CD4-positive, alpha-beta T cell (primary cell): ENCODE measurements around the gene FGFRL1. TPM values are rescaled to one million over a fixed set of nuclear protein-coding genes. Genes with fewer than 3 reads are reported as not detected.
A peak's percentile ranks its signal among the peaks of the same experiment; 100 is the strongest.

Source experiments
- ATAC-seq: fragments of 200-7000 bp; cut with Tn5 transposase; one replicate; pipeline ENCODE4 v1.10.0; 2022; ENCODE audit warnings: mild to moderate bottlenecking; ENCODE audit not compliant: poor library complexity
- CTCF ChIA-PET: fragments of 350-600 bp; sonication (Branson Sonifier 250); formaldehyde crosslinking; loops from one replicate; lab custom pipeline; 2021; ENCODE audit warnings: antibody characterized with exemption, inconsistent platforms; lab: Charles Lee
- POLR2A ChIA-PET: fragments of 350-600 bp; sonication (Branson Sonifier 250); formaldehyde crosslinking; loops from one replicate; lab custom pipeline; 2021; ENCODE audit warnings: antibody characterized with exemption, inconsistent platforms; lab: Charles Lee
- DNase-seq, 14 experiments: peaks; one replicate each; pipeline ENCODE4 v3.0.0-alpha.2; 2013 to 2020; ENCODE audit warnings: mixed read lengths in 2 of 14
- H3K27ac ChIP-seq, 2 donors: one replicate each; pipeline versions ENCODE4 v1.5.1 to v1.7.0; 2013; ENCODE audit warnings: low read length in 2 of 2, low read depth in 1 of 2, mild to moderate bottlenecking in 1 of 2
- H3K27me3 ChIP-seq, 2 experiments: 1 replicate in 1 of 2; 2 replicates in 1 of 2; pipeline versions ENCODE4 v1.6.1 to v1.7.0; 2013; ENCODE audit warnings: low read length in 2 of 2, control low read depth in 1 of 2, mild to moderate bottlenecking in 1 of 2, moderate library complexity in 1 of 2; ENCODE audit not compliant: insufficient read depth in 2 of 2, control insufficient read depth in 1 of 2
- H3K36me3 ChIP-seq: one replicate; pipeline ENCODE4 v1.6.1; 2013; ENCODE audit warnings: low read length, control low read depth; ENCODE audit not compliant: insufficient read depth
- H3K4me1 ChIP-seq: one replicate; pipeline ENCODE4 v1.6.1; 2013; ENCODE audit warnings: low read length, control low read depth; ENCODE audit not compliant: insufficient read depth
- H3K4me3 ChIP-seq: one replicate; pipeline ENCODE4 v1.5.1; 2013; ENCODE audit warnings: mild to moderate bottlenecking, low read length, moderate library complexity
- H3K9me3 ChIP-seq, 2 experiments: 1 replicate in 1 of 2; 2 replicates in 1 of 2; pipeline versions ENCODE4 v1.6.1 to v1.7.0; 2013; ENCODE audit warnings: low read length in 2 of 2, mild to moderate bottlenecking in 2 of 2, control low read depth in 1 of 2, moderate library complexity in 1 of 2; ENCODE audit not compliant: control insufficient read depth in 1 of 2, insufficient read depth in 1 of 2
- H3K27ac Mint-ChIP-seq: one replicate; pipeline ENCODE4 v1.8.0; 2020; ENCODE audit warnings: mixed read lengths
- H3K27me3 Mint-ChIP-seq: one replicate; pipeline ENCODE4 v1.8.0; 2021; ENCODE audit warnings: mixed read lengths
- H3K36me3 Mint-ChIP-seq: one replicate; pipeline ENCODE4 v1.8.0; 2021; ENCODE audit warnings: low read depth, mixed read lengths
- H3K4me1 Mint-ChIP-seq: one replicate; pipeline ENCODE4 v1.8.0; 2021; ENCODE audit warnings: low read depth, mixed read lengths
- H3K4me3 Mint-ChIP-seq: one replicate; pipeline ENCODE4 v1.8.0; 2020; ENCODE audit warnings: mild to moderate bottlenecking, mixed read lengths
- H3K9me3 Mint-ChIP-seq: one replicate; pipeline ENCODE4 v1.8.0; 2020; ENCODE audit warnings: mixed read lengths
- CTCF ChIP-seq: fragments of 200-600 bp; IDR thresholded peaks from one replicate; pipeline ENCODE4 v1.8.0; 2022; ENCODE audit warnings: antibody characterized with exemption, mild to moderate bottlenecking
- intact Hi-C, 2 experiments: fragments of 100-400 bp; cut with DNase I in 1 of 2; cut with micrococcal nuclease in 1 of 2; formaldehyde crosslinking; loops; one replicate each; pipeline versions ENCODE4 v1.15.1 to v1.9.0; 2023 to 2025; cut with DNase I, micrococcal nuclease
- total RNA-seq, 174 experiments: library from RNA in 2 of 174; stranded (reverse) in 2 of 174; gene quantifications; one replicate each; pipeline ENCODE4 v1.2.3 and lab custom pipeline; 2021 to 2026

FGFRL1 gene
- total RNA-seq, 2 experiments from 2014 or later = 21.8 to 25.0 TPM

- Histone ChIP-seq H3K9me3 (no peaks in the 10 kb centered on the region), H3K4me1 (peaks cover 41% of the 10 kb centered on the region), H3K36me3 (no peaks in the 10 kb centered on the region), H3K27me3 (no peaks in the 10 kb centered on the region), H3K27ac (no peak overlapping the region), H3K4me3 (peak overlapping the region; percentile 21)
- intact Hi-C loops = loop anchor here (2.0 to 10.0 kb wide), 4 partner anchors 52 to 740 kb away; partner anchors contain the start of genes GAK (in 2 of the 2), TMEM175 (in 2 of the 2), ATP5ME (in 1 of the 2) and MYL5 (in 1 of the 2)
- Mint-ChIP-seq H3K27ac (peak overlapping the region; percentile 67), H3K36me3 (no peaks in the 10 kb centered on the region), H3K27me3 (no peaks in the 10 kb centered on the region), H3K9me3 (no peaks in the 10 kb centered on the region), H3K4me1 (peaks cover 25% of the 10 kb centered on the region), H3K4me3 (peak overlapping the region; percentile 94)
- peak; percentile 1 for ATAC-seq
- CTCF ChIA-PET = no interaction called here
- POLR2A ChIA-PET = no interaction called here
- no peak for DNase-seq
- no peak for TF ChIP-seq CTCF
Measured at GRCh38 chr4:984336-985054, 26.9 kb upstream of the FGFRL1 start.

GRCh38 chr4:985123-985830, 26.1 kb upstream of the FGFRL1 start:
- Histone ChIP-seq H3K4me3 (peak overlapping the region; percentile 21), H3K9me3 (no peaks in the 10 kb centered on the region), H3K36me3 (peaks cover 3% of the 10 kb centered on the region), H3K27ac (no peak overlapping the region), H3K27me3 (no peaks in the 10 kb centered on the region), H3K4me1 (peaks cover 36% of the 10 kb centered on the region)
- TF ChIP-seq CTCF = no peak
- Mint-ChIP-seq H3K27me3 (no peaks in the 10 kb centered on the region), H3K27ac (peak overlapping the region; percentile 67), H3K36me3 (no peaks in the 10 kb centered on the region), H3K4me3 (peak overlapping the region; percentile 94), H3K4me1 (peaks cover 25% of the 10 kb centered on the region), H3K9me3 (no peaks in the 10 kb centered on the region)
- CTCF ChIA-PET = no interaction called here
- DNase-seq (peak; percentile 54 to 85 (median 72)), ATAC-seq (peak; percentile 72)
- intact Hi-C loops = loop anchor here (2.0 to 10.0 kb wide), 4 partner anchors 53 to 740 kb away; partner anchors contain the start of genes GAK (in 2 of the 2), TMEM175 (in 2 of the 2), ATP5ME (in 1 of the 2) and MYL5 (in 1 of the 2)
- POLR2A ChIA-PET = no interaction called here

GRCh38 chr4:986428-986878, 25.0 kb upstream of the FGFRL1 start:
- no peak for TF ChIP-seq CTCF
- Histone ChIP-seq H3K36me3 (peaks cover 6% of the 10 kb centered on the region), H3K27me3 (no peaks in the 10 kb centered on the region), H3K4me3 (peak overlapping the region; percentile 78), H3K27ac (peak overlapping the region; percentile 41 to 46), H3K9me3 (no peaks in the 10 kb centered on the region), H3K4me1 (peaks cover 36% of the 10 kb centered on the region)
- Mint-ChIP-seq H3K9me3 (no peaks in the 10 kb centered on the region), H3K36me3 (no peaks in the 10 kb centered on the region), H3K27me3 (no peaks in the 10 kb centered on the region), H3K4me1 (peaks cover 25% of the 10 kb centered on the region), H3K4me3 (peak overlapping the region; percentile 94), H3K27ac (peak overlapping the region; percentile 82)
- ChIA-PET CTCF (interaction anchor here (1.6 to 1.8 kb wide), 2 partner anchors 54 to 244 kb away, joined by 11 read pairs; partner anchors contain the start of genes GAK and TMEM175), POLR2A (interaction anchor here (1.0 to 2.5 kb wide), 6 partner anchors 14 to 312 kb away, joined by 3 to 17 read pairs (median 4); partner anchors contain the start of genes ATP5ME, DGKQ, GAK and MYL5)
- ATAC-seq (peak; percentile 24), DNase-seq (no peak)
- intact Hi-C loops = loop anchor here (2.0 to 10.0 kb wide), 6 partner anchors 22 to 742 kb away; partner anchors contain the start of genes GAK (in 2 of the 2), TMEM175 (in 2 of the 2), ATP5ME (in 1 of the 2) and MYL5 (in 1 of the 2)
